ENCODE data around the gene SGTB. TPM values are rescaled to one million over a fixed set of nuclear protein-coding genes. Genes with fewer than 3 reads are reported as not detected.
"Not testable (repeated sequence)": the region's sequence is repeated elsewhere in the genome, so short reads cannot be mapped to it uniquely, and the experiment has no call there.

The SGTB gene
- total RNA-seq, 1 donor from 2014 or later = 4.6 TPM

GRCh38 chr5:65695162-65695755 is 26.6 kb downstream of the SGTB start:
- ATAC-seq = no peak
- intact Hi-C loops (cut with micrococcal nuclease) = no loop called here

GRCh38 chr5:65693121-65693520 is 28.8 kb downstream of the SGTB start:
- DNase-seq (no peak), ATAC-seq (no peak)
- intact Hi-C loops (cut with micrococcal nuclease) = no loop called here

More at GRCh38 chr5:65695162-65695755, 26.6 kb downstream of the SGTB start:
- DNase-seq = no peak

GRCh38 chr5:65682148-65682547 is 39.8 kb downstream of the SGTB start:
- DNase-seq (no peak), ATAC-seq (no peak)
- intact Hi-C loops (cut with micrococcal nuclease) = no loop called here

- intact Hi-C loops (cut with micrococcal nuclease); ATAC-seq; DNase-seq: not testable (repeated sequence)
Observed at GRCh38 chr5:65676056-65676455, 45.9 kb downstream of the SGTB start.

GRCh38 chr5:65674749-65675148 is 47.2 kb downstream of the SGTB start:
- ATAC-seq = no peak
- intact Hi-C loops (cut with micrococcal nuclease) = no loop called here
- DNase-seq = no peak

GRCh38 chr5:65672796-65673195 is 49.1 kb downstream of the SGTB start:
- no peak for DNase-seq
- intact Hi-C loops (cut with micrococcal nuclease) = no loop called here
- ATAC-seq = no peak

- intact Hi-C loops (cut with micrococcal nuclease) = no loop called here
- ATAC-seq (no peak), DNase-seq (no peak)
Observed at GRCh38 chr5:65668696-65669095, 53.2 kb downstream of the SGTB start.

GRCh38 chr5:65663804-65664521 is 57.9 kb downstream of the SGTB start:
- DNase-seq = no peak
- intact Hi-C loops (cut with micrococcal nuclease) = no loop called here
- ATAC-seq = peak; percentile 63

GRCh38 chr5:65654713-65655112 is 67.2 kb downstream of the SGTB start:
- intact Hi-C loops (cut with micrococcal nuclease) = no loop called here
- ATAC-seq = no peak
- no peak for DNase-seq

- DNase-seq (no peak), ATAC-seq (no peak)
- intact Hi-C loops (cut with micrococcal nuclease) = no loop called here
Observed at GRCh38 chr5:65651144-65651543, 70.8 kb downstream of the SGTB start.

GRCh38 chr5:65647941-65648340 is 74.0 kb downstream of the SGTB start:
- DNase-seq (no peak), ATAC-seq (no peak)
- intact Hi-C loops (cut with micrococcal nuclease) = no loop called here

- DNase-seq = no peak
- intact Hi-C loops (cut with micrococcal nuclease) = no loop called here
- ATAC-seq = no peak
Observed at GRCh38 chr5:65646938-65647337, 75.0 kb downstream of the SGTB start.

- DNase-seq (no peak), ATAC-seq (no peak)
- intact Hi-C loops (cut with micrococcal nuclease) = no loop called here
Observed at GRCh38 chr5:65640240-65640639, 81.7 kb downstream of the SGTB start.

- intact Hi-C loops (cut with micrococcal nuclease) = no loop called here
- DNase-seq = no peak
Observed at GRCh38 chr5:65630981-65631380, 90.9 kb downstream of the SGTB start.

GRCh38 chr5:65625743-65626142 is 96.2 kb downstream of the SGTB start:
- intact Hi-C loops (cut with micrococcal nuclease) = no loop called here
- no peak for ATAC-seq
- no peak for DNase-seq

More at GRCh38 chr5:65630981-65631380, 90.9 kb downstream of the SGTB start:
- ATAC-seq = no peak

GRCh38 chr5:65624571-65625555 is 97.0 kb downstream of the SGTB start, which contains the start of the genes SHLD3 and TRAPPC13:
SHLD3 (plus strand) TSS chr5:65625027; CDS start chr5:65629588, 4,561 bp downstream.
TRAPPC13 (plus strand) TSS chr5:65625027; CDS start chr5:65625061, 34 bp downstream.
- DNase-seq (peak; percentile 70), ATAC-seq (peak; percentile 92)
- intact Hi-C loops (cut with micrococcal nuclease) = no loop called here

- intact Hi-C loops (cut with micrococcal nuclease) = no loop called here
- DNase-seq (peak; percentile 94), ATAC-seq (peak; percentile 98)
Observed at GRCh38 chr5:65624025-65624570, 97.8 kb downstream of the SGTB start, which contains the start of gene TRIM23. TRIM23 (minus strand) TSS chr5:65624333; CDS start chr5:65624274, 59 bp downstream.

GRCh38 chr5:65623482-65623881 is 98.4 kb downstream of the SGTB start:
- ATAC-seq (no peak), DNase-seq (no peak)
- intact Hi-C loops (cut with micrococcal nuclease) = no loop called here

- intact Hi-C loops (cut with micrococcal nuclease); ATAC-seq; DNase-seq: not testable (repeated sequence)
Observed at GRCh38 chr5:65621961-65622360, 99.9 kb downstream of the SGTB start.
